Uterus (tissue), 4 donors: Measurements from ENCODE around the gene SYTL3. TPM values are rescaled to one million over a fixed set of nuclear protein-coding genes. Genes with fewer than 3 reads are reported as not detected.
"Not testable (repeated sequence)": the region's sequence is repeated elsewhere in the genome, so short reads cannot be mapped to it uniquely, and the experiment has no call there.

Experiments
- DNase-seq, 2 donors: peaks; one replicate each; pipeline ENCODE4 v3.0.0-alpha.2; 2019 to 2020
- H3K27ac ChIP-seq, 2 donors: fragments of 200-600 bp; sonication (generic); 1 replicate in 1 of 2; 2 replicates in 1 of 2; pipeline ENCODE4 v1.5.1; 2016 to 2018
- H3K27me3 ChIP-seq, 2 donors: fragments of 200-600 bp; sonication (generic); one replicate each; pipeline ENCODE4 v1.5.1; 2018 to 2019; ENCODE audit warnings: control low read depth in 1 of 2
- H3K36me3 ChIP-seq, 2 donors: fragments of 200-600 bp; sonication (generic); one replicate each; pipeline ENCODE4 v1.5.1; 2019; ENCODE audit warnings: control low read depth in 1 of 2
- H3K4me1 ChIP-seq, 2 donors: fragments of 200-600 bp; sonication (generic); one replicate each; pipeline ENCODE4 v1.5.1; 2018 to 2019; ENCODE audit warnings: control low read depth in 1 of 2
- H3K4me3 ChIP-seq, 2 donors: fragments of 200-600 bp; sonication (generic); 1 replicate in 1 of 2; 2 replicates in 1 of 2; pipeline ENCODE4 v1.5.1; 2018 to 2019; ENCODE audit warnings: mild to moderate bottlenecking in 1 of 2
- H3K9me3 ChIP-seq, 2 donors: fragments of 200-600 bp; sonication (generic); one replicate each; pipeline ENCODE4 v1.5.1; 2019; ENCODE audit warnings: control low read depth in 1 of 2
- POLR2A ChIP-seq, 2 donors: fragments of 450-650 bp; IDR thresholded peaks; one replicate each; pipeline ENCODE4 v1.6.1; 2016; ENCODE audit warnings: antibody characterized with exemption in 2 of 2, mild to moderate bottlenecking in 1 of 2, moderate library complexity in 1 of 2
- intact Hi-C: fragments of 100-400 bp; cut with DNase I; formaldehyde crosslinking; loops from one replicate; pipeline ENCODE4 v1.15.1; 2023; ENCODE audit warnings: low total_unique reads
- total RNA-seq, 4 donors: library from RNA; depleted of rRNA in 3 of 4; stranded (reverse); fragments of >200 nt in 3 of 4; gene quantifications; one replicate each; pipeline versions ENCODE4 v1.1.0 to v1.2.4, GENCODE V29; 2014 to 2023
- TF ChIP-seq, protein P1 (sequence below), 4 experiments: fragments of 200-600 bp in 2 of 4; fragments of 450-650 bp in 2 of 4; sonication (generic) in 2 of 4; IDR thresholded peaks; one replicate each; pipeline ENCODE4 v1.5.1; 2016 to 2019; ENCODE audit warnings: antibody characterized with exemption in 4 of 4, mild to moderate bottlenecking in 2 of 4, moderate library complexity in 1 of 4
- donor health status: DM: yes; HTN: yes; CAD: no.

SYTL3 gene
- total RNA-seq, 4 donors from 2014 or later = 0.51 to 12.4 (median 3.3) TPM

DNA sequence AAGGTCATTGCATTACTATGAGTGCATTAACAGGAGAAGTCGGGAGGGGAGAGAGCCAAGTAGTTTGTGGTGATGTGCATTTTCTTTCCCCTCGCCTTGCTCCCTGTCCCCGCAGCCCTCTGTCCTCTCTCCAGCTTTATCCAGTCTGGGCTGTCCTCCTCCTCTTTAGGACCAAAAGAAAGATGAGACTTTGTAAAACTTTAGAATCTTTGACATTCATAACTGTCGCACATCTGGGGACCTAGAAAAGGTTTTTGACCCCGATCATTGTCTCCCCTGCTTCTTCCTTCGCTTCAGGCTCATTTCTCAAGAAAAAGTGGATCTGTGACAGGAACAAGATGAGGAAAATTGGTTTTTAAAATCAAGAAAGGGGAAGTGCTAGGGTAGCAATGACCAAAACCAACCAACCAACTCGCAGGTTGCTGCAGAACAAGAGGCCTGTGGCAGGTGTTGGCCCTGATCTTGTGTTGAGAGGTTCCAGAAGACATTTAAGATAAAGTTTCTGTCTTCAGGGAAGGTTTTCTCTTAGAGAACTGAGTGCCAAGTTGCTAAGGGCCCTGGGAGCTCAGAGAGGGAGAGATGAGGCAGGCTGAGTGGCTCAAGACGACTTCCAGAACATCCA, 17.6 kb downstream of the SYTL3 start:
- no peak for TF ChIP-seq POLR2A (IDR thresholded peaks at IDR 0.05)
- TF ChIP-seq, protein P1, sequence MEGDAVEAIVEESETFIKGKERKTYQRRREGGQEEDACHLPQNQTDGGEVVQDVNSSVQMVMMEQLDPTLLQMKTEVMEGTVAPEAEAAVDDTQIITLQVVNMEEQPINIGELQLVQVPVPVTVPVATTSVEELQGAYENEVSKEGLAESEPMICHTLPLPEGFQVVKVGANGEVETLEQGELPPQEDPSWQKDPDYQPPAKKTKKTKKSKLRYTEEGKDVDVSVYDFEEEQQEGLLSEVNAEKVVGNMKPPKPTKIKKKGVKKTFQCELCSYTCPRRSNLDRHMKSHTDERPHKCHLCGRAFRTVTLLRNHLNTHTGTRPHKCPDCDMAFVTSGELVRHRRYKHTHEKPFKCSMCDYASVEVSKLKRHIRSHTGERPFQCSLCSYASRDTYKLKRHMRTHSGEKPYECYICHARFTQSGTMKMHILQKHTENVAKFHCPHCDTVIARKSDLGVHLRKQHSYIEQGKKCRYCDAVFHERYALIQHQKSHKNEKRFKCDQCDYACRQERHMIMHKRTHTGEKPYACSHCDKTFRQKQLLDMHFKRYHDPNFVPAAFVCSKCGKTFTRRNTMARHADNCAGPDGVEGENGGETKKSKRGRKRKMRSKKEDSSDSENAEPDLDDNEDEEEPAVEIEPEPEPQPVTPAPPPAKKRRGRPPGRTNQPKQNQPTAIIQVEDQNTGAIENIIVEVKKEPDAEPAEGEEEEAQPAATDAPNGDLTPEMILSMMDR (IDR thresholded peaks at IDR 0.05) = no peak
- Histone ChIP-seq H3K27ac (no peak overlapping the region), H3K36me3 (no peaks in the 10 kb centered on the region), H3K27me3 (no peaks in the 10 kb centered on the region), H3K4me3 (no peak overlapping the region), H3K9me3 (no peaks in the 10 kb centered on the region), H3K4me1 (no peaks in the 10 kb centered on the region)
- DNase-seq = no peak
- intact Hi-C loops = no loop called here

DNA sequence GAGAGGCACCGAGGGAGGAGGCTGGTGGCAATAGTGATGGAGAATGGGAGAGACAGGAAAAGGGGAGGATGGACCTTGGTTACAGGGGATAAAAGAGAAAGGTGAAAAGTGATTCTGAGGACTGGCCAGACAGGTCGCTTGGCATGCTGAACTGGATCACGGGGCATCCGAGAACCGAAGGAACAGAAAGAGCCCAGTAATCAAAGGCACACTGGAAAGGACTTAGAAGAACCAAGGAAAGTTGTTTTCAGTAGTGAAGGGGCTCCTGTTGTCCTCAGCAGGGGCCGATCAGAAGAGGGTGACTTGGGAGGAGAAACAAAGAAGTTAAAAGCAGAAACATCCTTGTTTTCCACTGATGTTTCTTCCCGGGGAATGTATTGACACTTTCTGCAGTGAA, 18.9 kb downstream of the SYTL3 start:
- H3K27ac ChIP-seq = no peak overlapping the region
- no peaks in the 10 kb centered on the region for H3K36me3 ChIP-seq
- no peaks in the 10 kb centered on the region for H3K9me3 ChIP-seq
- intact Hi-C loops = no loop called here
- TF ChIP-seq, protein P1 (IDR thresholded peaks at IDR 0.05) = no peak
- no peak for TF ChIP-seq POLR2A (IDR thresholded peaks at IDR 0.05)
- no peak overlapping the region for H3K4me3 ChIP-seq
- H3K4me1 ChIP-seq = no peaks in the 10 kb centered on the region
- no peaks in the 10 kb centered on the region for H3K27me3 ChIP-seq
- no peak for DNase-seq

DNA sequence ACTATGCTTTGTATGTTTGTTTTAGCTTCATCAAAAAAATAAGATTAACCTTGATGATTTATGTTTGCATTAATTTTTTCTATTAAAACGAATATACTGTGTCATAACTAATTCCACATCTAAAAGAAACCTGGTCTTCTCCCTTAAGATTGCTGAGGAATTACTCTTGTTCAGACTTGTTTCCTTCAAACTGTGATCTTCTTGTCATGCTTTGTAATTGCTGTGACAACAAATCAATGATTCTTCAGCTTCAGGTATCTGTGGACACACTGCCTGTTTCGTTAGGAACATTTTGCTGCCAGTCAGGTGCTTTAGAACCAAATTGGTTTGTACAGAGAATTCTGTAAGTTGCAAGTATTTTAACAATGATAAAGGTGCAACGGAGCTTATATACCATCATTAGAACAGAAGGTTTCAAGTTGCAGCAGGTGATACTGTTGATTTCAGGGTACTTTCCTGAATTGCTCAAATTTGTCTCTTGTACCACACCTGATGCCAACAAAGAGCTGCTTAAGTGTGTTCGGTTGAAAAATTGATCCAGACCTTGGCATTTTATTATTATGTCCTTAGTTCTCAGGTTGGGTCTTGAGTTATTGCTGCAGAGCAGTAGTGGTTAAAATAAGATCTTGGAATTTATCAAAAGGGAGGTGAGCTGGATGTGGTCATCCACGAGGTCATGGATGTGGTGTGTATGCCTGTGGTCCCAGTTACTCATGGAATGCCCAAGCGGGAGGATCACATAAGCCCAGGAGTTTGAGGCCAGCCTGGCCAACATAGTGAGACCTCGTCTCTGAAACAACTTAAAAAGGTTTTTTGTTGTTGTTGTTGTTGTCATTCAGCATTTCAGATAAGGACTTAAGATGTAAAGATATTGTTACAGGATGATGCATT, 19.5 kb downstream of the SYTL3 start:
- H3K4me3 ChIP-seq = no peak overlapping the region
- no peaks in the 10 kb centered on the region for H3K27me3 ChIP-seq
- intact Hi-C loops = no loop called here
- no peak for TF ChIP-seq POLR2A (IDR thresholded peaks at IDR 0.05)
- TF ChIP-seq, protein P1 (IDR thresholded peaks at IDR 0.05) = no peak
- H3K36me3 ChIP-seq = no peaks in the 10 kb centered on the region
- no peaks in the 10 kb centered on the region for H3K9me3 ChIP-seq
- DNase-seq = no peak
- no peak overlapping the region for H3K27ac ChIP-seq
- H3K4me1 ChIP-seq = no peaks in the 10 kb centered on the region

DNA sequence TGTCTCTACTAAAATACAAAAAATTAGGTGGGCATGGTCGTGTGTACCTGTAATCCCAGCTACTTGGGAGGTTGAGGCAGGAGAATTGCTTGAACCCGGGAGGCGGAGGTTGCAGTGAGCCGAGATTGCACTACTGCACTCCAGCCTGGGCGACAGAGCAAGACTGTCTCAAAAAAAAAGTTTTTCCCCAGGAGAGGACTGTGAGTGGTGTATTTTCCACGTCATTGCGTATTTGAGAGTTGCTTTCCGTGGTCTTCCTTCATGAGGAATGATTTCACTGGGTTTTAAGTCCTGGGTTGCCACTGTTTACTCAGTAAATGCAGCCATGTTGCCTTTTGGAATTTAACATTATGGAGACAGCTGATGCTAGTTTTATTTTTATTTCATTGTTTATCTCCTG, 22.3 kb downstream of the SYTL3 start:
- H3K27me3 ChIP-seq, H3K4me1 ChIP-seq, H3K36me3 ChIP-seq, intact Hi-C loops, H3K4me3 ChIP-seq, H3K27ac ChIP-seq, DNase-seq, H3K9me3 ChIP-seq: not testable (repeated sequence)

DNA sequence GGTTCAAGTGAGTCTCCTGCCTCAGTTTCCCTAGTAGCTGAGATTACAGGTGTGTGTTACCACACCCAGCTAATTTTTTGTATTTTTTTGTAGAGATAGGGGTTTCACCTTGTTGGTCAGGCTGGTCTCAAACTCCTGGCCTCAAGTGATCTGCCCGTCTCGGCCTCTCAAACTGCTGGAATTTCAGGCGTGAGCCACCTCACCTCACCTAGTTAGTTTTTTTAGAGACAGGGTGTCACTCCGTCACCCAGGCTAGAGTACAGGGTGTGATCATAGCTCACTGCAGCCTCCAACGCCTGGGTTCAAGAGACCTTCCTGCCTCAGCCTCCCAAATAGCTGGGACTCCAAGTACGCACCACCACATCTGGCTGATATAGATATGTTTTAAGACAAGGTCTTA, 22.9 kb downstream of the SYTL3 start:
- Histone ChIP-seq H3K4me3 (no peak overlapping the region), H3K27ac (no peak overlapping the region), H3K4me1 (no peaks in the 10 kb centered on the region), H3K9me3 (no peaks in the 10 kb centered on the region), H3K27me3 (no peaks in the 10 kb centered on the region), H3K36me3 (no peaks in the 10 kb centered on the region)
- DNase-seq = no peak
- intact Hi-C loops = no loop called here
- no peak for TF ChIP-seq POLR2A (IDR thresholded peaks at IDR 0.05)
- TF ChIP-seq, protein P1 (IDR thresholded peaks at IDR 0.05) = no peak
